ENCODE measurements around the gene CTNNA3. TPM values are rescaled to one million over a fixed set of nuclear protein-coding genes. Genes with fewer than 3 reads are reported as not detected.

The CTNNA3 gene
- total RNA-seq, 1 donor from 2014 or later: 15.5 TPM

- peak; percentile 11 for DNase-seq
Measured at GRCh38 chr10:67327626-67328535, 368.1 kb downstream of the CTNNA3 start.

- DNase-seq: peak; percentile 12
Measured at GRCh38 chr10:67319976-67320375, 376.0 kb downstream of the CTNNA3 start.

- DNase-seq: no peak
Measured at GRCh38 chr10:67308912-67309311, 387.1 kb downstream of the CTNNA3 start.

- DNase-seq: peak; percentile 32
Measured at GRCh38 chr10:67306588-67307205, 389.3 kb downstream of the CTNNA3 start.

- no peak for DNase-seq
Measured at GRCh38 chr10:67302701-67303100, 393.3 kb downstream of the CTNNA3 start.

GRCh38 chr10:67299761-67300160 is 396.2 kb downstream of the CTNNA3 start:
- no peak for DNase-seq

GRCh38 chr10:67297637-67298181 is 398.3 kb downstream of the CTNNA3 start:
- no peak for DNase-seq

GRCh38 chr10:67296926-67297325 is 399.1 kb downstream of the CTNNA3 start:
- DNase-seq: no peak

GRCh38 chr10:67288688-67289410 is 407.1 kb downstream of the CTNNA3 start:
- no peak for DNase-seq

- DNase-seq: no peak
Measured at GRCh38 chr10:67284589-67284988, 411.4 kb downstream of the CTNNA3 start.

GRCh38 chr10:67282871-67283270 is 413.1 kb downstream of the CTNNA3 start:
- DNase-seq: no peak

- DNase-seq: no peak
Measured at GRCh38 chr10:67280405-67280804, 415.6 kb downstream of the CTNNA3 start.

GRCh38 chr10:67277402-67277801 is 418.6 kb downstream of the CTNNA3 start:
- DNase-seq: no peak

- no peak for DNase-seq
Measured at GRCh38 chr10:67269828-67270227, 426.2 kb downstream of the CTNNA3 start.

GRCh38 chr10:67268146-67268545 is 427.8 kb downstream of the CTNNA3 start:
- DNase-seq: no peak

- no peak for DNase-seq
Measured at GRCh38 chr10:67262675-67263074, 433.3 kb downstream of the CTNNA3 start.

GRCh38 chr10:67261300-67261797 is 434.6 kb downstream of the CTNNA3 start:
- DNase-seq: no peak

- no peak for DNase-seq
Measured at GRCh38 chr10:67259319-67259929, 436.6 kb downstream of the CTNNA3 start.

- DNase-seq: no peak
Measured at GRCh38 chr10:67257427-67258144, 438.4 kb downstream of the CTNNA3 start.

GRCh38 chr10:67257018-67257417 is 439.0 kb downstream of the CTNNA3 start:
- no peak for DNase-seq

- no peak for DNase-seq
Measured at GRCh38 chr10:67250686-67251085, 445.3 kb downstream of the CTNNA3 start.
